C4-2B (cell line): ENCODE results near the gene NFATC3.

Source experiments
- ZFX ChIP-seq: fragments of 450-650 bp; IDR thresholded peaks from 2 replicates; pipeline ENCODE4 v1.6.1; 2017
- TF ChIP-seq, protein P1 (sequence below): fragments of 450-650 bp; conservative IDR thresholded peaks from 2 replicates; pipeline ENCODE4 v1.5.1; 2017; ENCODE audit warnings: mild to moderate bottlenecking

GRCh38 chr16:68257251-68257905 is 172.2 kb downstream of the NFATC3 start:
- TF ChIP-seq, protein P1, sequence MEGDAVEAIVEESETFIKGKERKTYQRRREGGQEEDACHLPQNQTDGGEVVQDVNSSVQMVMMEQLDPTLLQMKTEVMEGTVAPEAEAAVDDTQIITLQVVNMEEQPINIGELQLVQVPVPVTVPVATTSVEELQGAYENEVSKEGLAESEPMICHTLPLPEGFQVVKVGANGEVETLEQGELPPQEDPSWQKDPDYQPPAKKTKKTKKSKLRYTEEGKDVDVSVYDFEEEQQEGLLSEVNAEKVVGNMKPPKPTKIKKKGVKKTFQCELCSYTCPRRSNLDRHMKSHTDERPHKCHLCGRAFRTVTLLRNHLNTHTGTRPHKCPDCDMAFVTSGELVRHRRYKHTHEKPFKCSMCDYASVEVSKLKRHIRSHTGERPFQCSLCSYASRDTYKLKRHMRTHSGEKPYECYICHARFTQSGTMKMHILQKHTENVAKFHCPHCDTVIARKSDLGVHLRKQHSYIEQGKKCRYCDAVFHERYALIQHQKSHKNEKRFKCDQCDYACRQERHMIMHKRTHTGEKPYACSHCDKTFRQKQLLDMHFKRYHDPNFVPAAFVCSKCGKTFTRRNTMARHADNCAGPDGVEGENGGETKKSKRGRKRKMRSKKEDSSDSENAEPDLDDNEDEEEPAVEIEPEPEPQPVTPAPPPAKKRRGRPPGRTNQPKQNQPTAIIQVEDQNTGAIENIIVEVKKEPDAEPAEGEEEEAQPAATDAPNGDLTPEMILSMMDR: no peak
- TF ChIP-seq ZFX: no peak
